ENCODE results near the gene DLEC1.

DLEC1 gene

DNA sequence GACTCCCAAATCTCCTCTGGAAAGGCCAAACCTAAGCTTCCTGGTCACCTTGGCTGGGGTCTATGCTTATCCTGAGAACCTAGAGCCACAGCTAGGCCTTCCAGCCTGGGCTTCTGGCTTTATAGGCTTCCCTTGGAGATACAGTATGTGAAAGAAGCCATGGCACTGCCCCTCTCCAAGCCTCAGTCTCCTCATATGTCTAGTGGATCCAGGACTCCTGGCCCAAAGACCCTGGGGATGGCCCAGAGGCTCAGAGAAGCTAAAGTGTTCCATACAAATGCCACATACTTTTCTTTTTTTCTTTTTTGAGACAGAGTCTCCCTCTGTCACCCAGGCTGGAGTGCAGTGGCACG lies 89.3 kb downstream of the DLEC1 start:
- Histone ChIP-seq H3K27me3 (ENCODE audit: insufficient read depth, poor library complexity, severe bottlenecking) (no peaks in the 10 kb centered on the region), H3K36me3 (ENCODE audit: low read depth) (peaks cover 89% of the 10 kb centered on the region), H3K4me3 (ENCODE audit: severe bottlenecking) (no peak overlapping the region), H3K4me1 (ENCODE audit: insufficient read depth, poor library complexity, severe bottlenecking) (peaks cover under 1% of the 10 kb centered on the region), H3K27ac (ENCODE audit: poor library complexity, severe bottlenecking) (no peak overlapping the region), H3K9me3 (ENCODE audit: severe bottlenecking) (no peaks in the 10 kb centered on the region)
- ATAC-seq (ENCODE audit: low read depth) (no peak), DNase-seq (ENCODE audit: low spot score) (no peak)
- TF ChIP-seq, protein P1, sequence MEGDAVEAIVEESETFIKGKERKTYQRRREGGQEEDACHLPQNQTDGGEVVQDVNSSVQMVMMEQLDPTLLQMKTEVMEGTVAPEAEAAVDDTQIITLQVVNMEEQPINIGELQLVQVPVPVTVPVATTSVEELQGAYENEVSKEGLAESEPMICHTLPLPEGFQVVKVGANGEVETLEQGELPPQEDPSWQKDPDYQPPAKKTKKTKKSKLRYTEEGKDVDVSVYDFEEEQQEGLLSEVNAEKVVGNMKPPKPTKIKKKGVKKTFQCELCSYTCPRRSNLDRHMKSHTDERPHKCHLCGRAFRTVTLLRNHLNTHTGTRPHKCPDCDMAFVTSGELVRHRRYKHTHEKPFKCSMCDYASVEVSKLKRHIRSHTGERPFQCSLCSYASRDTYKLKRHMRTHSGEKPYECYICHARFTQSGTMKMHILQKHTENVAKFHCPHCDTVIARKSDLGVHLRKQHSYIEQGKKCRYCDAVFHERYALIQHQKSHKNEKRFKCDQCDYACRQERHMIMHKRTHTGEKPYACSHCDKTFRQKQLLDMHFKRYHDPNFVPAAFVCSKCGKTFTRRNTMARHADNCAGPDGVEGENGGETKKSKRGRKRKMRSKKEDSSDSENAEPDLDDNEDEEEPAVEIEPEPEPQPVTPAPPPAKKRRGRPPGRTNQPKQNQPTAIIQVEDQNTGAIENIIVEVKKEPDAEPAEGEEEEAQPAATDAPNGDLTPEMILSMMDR (IDR thresholded peaks at IDR 0.05; ENCODE audit: poor library complexity, severe bottlenecking): no peak

DNA sequence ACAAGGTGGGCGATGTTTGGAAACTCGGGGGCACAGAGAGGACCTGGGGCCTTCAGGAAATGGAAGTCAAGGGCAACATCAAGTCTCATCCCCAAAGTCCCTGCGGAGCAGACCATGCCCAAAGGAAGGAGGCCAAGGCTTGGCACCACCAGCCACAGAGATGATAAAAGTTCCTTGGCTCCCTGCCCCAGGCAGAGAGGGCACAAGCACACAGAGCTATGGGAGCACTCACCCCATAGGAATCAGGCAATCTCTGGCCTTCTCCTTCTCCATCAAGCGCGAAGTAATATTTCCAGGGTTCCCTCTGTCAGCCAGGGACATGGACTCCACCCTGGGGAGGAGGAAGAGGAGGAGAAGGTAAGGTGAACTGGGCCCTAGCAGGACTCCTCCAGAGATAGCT lies 90.0 kb downstream of the DLEC1 start:
- peaks cover 88% of the 10 kb centered on the region for H3K36me3 ChIP-seq (ENCODE audit: low read depth)
- peaks cover 9% of the 10 kb centered on the region for H3K4me1 ChIP-seq (ENCODE audit: insufficient read depth, poor library complexity, severe bottlenecking)
- ATAC-seq (ENCODE audit: low read depth) (no peak), DNase-seq (ENCODE audit: low spot score) (peak; percentile 32)
- no peak overlapping the region for H3K4me3 ChIP-seq (ENCODE audit: severe bottlenecking)
- no peaks in the 10 kb centered on the region for H3K9me3 ChIP-seq (ENCODE audit: severe bottlenecking)
- no peak overlapping the region for H3K27ac ChIP-seq (ENCODE audit: poor library complexity, severe bottlenecking)
- H3K27me3 ChIP-seq (ENCODE audit: insufficient read depth, poor library complexity, severe bottlenecking): no peaks in the 10 kb centered on the region
- TF ChIP-seq, protein P1 (IDR thresholded peaks at IDR 0.05; ENCODE audit: poor library complexity, severe bottlenecking): no peak

DNA sequence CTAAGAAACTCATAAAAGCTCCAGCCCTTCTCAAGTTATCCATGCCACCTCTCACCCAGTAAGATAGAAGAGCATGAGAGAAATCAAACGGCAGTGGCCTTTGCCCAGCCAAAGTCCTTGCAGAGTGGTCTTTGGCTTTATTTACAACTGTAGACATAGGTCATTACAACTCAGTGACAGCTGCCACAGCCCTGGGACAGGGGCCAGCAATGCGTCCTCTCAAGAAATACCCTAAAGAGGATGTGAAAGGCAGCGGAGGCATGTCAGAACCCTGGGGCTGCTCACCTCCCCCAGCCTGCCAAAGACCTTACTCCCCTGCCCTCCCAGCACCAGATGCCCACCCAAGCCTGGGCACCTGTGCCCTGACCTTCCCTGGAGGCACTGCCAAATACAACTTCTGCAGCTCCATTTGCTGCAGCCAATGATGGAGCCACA lies 91.6 kb downstream of the DLEC1 start:
- TF ChIP-seq, protein P1 (IDR thresholded peaks at IDR 0.05; ENCODE audit: poor library complexity, severe bottlenecking): no peak
- Histone ChIP-seq H3K4me3 (ENCODE audit: severe bottlenecking) (no peak overlapping the region), H3K27ac (ENCODE audit: poor library complexity, severe bottlenecking) (no peak overlapping the region), H3K9me3 (ENCODE audit: severe bottlenecking) (no peaks in the 10 kb centered on the region), H3K4me1 (ENCODE audit: insufficient read depth, poor library complexity, severe bottlenecking) (peaks cover 11% of the 10 kb centered on the region), H3K27me3 (ENCODE audit: insufficient read depth, poor library complexity, severe bottlenecking) (no peaks in the 10 kb centered on the region), H3K36me3 (ENCODE audit: low read depth) (peaks cover 82% of the 10 kb centered on the region)
- ATAC-seq (ENCODE audit: low read depth): no peak
- no peak for DNase-seq (ENCODE audit: low spot score)

DNA sequence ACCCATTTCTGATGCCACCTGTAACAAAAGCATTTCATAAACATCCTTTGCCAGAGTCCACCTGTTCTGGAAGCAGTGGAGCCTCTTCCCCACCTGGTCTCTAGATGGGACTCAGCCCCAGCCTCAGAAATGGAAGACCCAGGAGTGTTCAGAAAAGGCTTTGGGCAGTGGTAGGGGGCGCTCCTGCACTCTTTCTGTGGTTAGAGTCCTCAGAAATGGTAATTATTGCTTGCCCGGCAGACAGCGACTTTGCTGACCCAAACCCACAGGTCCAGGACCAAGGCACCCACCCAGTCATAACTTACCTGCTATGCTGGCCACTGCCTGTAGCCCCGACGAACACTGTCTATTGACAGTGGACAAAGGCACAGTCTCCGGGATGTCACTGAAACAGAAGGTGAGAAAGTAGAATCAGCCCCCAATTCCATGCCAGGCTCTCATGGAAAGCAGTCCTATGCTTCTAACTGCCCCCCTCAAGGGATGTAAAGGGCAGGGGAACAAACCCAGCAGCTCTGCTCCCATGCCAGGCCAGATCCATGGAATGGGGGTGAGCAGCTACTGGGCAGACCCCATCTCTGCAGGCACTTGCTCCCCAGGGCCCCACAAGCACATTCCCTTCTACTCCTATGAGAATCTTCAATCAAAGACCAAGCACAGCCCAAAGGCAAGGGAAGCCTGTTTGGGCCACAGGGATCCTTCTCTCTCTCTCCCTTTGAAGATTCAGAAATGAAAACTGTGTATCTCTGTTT lies 92.8 kb downstream of the DLEC1 start:
- TF ChIP-seq, protein P1 (IDR thresholded peaks at IDR 0.05; ENCODE audit: poor library complexity, severe bottlenecking): peak; percentile 28
- peaks cover 11% of the 10 kb centered on the region for H3K4me1 ChIP-seq (ENCODE audit: insufficient read depth, poor library complexity, severe bottlenecking)
- H3K27ac ChIP-seq (ENCODE audit: poor library complexity, severe bottlenecking): no peak overlapping the region
- no peaks in the 10 kb centered on the region for H3K27me3 ChIP-seq (ENCODE audit: insufficient read depth, poor library complexity, severe bottlenecking)
- H3K9me3 ChIP-seq (ENCODE audit: severe bottlenecking): no peaks in the 10 kb centered on the region
- ATAC-seq (ENCODE audit: low read depth) (no peak), DNase-seq (ENCODE audit: low spot score) (peak; percentile 23)
- H3K4me3 ChIP-seq (ENCODE audit: severe bottlenecking): no peak overlapping the region
- peaks cover 80% of the 10 kb centered on the region for H3K36me3 ChIP-seq (ENCODE audit: low read depth)

DNA sequence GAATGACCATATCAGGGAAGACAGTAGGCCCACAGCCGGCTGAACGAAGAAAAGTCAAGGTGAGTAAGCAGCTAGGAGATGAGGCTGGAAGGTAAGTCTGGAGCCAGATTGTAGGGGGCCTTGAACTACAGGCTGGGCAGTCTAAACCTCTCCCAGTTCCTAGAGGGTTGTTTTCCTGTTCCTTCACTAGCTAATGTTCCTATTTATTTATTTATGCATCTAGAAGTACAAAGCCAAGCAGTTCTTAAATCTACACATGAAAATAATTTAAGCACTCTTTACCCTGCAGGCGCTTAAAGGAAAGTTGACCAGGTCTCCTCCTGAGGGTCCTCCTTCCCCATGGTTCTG lies 94.2 kb downstream of the DLEC1 start:
- no peaks in the 10 kb centered on the region for H3K27me3 ChIP-seq (ENCODE audit: insufficient read depth, poor library complexity, severe bottlenecking)
- peaks cover 19% of the 10 kb centered on the region for H3K4me1 ChIP-seq (ENCODE audit: insufficient read depth, poor library complexity, severe bottlenecking)
- peaks cover 66% of the 10 kb centered on the region for H3K36me3 ChIP-seq (ENCODE audit: low read depth)
- no peak for ATAC-seq (ENCODE audit: low read depth)
- H3K27ac ChIP-seq (ENCODE audit: poor library complexity, severe bottlenecking): peak overlapping the region; percentile 21
- H3K4me3 ChIP-seq (ENCODE audit: severe bottlenecking): no peak overlapping the region
- TF ChIP-seq, protein P1 (IDR thresholded peaks at IDR 0.05; ENCODE audit: poor library complexity, severe bottlenecking): no peak
- H3K9me3 ChIP-seq (ENCODE audit: severe bottlenecking): no peaks in the 10 kb centered on the region
- no peak for DNase-seq (ENCODE audit: low spot score)
